GM23248 (cell line): Measurements from ENCODE around the gene CDC27.

Experiments used
- EZH2 ChIP-seq: fragments of 200-600 bp; sonication (generic); IDR thresholded peaks from 2 replicates; pipeline ENCODE4 v1.6.1; 2018; ENCODE audit warnings: antibody characterized with exemption, mild to moderate bottlenecking; ENCODE audit not compliant: insufficient read depth, poor library complexity, severe bottlenecking
- EZH2phosphoT487 ChIP-seq: fragments of 200-600 bp; sonication (generic); IDR thresholded peaks from 2 replicates; pipeline ENCODE4 v1.6.1; 2018; ENCODE audit warnings: antibody characterized with exemption, moderate library complexity, mild to moderate bottlenecking, low read depth; ENCODE audit not compliant: insufficient read depth

DNA sequence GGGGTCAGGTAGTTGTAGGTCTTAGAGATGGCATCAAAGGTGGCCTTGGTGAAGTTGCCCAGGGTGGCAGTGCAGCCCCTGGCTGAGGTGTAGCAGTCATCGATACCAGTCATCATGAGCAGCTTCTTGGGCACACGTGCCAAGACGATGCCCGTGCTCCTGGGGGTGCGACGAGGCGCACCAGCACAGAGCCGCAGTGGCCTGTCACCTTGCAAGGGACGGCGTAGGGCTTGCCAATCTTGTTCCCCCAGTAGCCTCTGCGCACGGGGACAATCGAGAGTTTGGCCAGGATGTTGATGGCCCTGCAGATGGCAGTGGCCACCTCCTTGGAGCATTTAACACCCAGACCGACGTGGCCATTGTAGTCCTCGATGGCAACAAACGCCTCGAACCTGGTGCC lies 29.8 kb downstream of the CDC27 start:
- TF ChIP-seq EZH2 (no peak), EZH2phosphoT487 (no peak)
